Ovary (tissue), 9 donors: ENCODE measurements around the gene SPINK6. TPM values are rescaled to one million over a fixed set of nuclear protein-coding genes. Genes with fewer than 3 reads are reported as not detected.
A peak's percentile ranks its signal among the peaks of the same experiment; 100 is the strongest.

Experiments
- DNase-seq, 5 donors: peaks; one replicate each; pipeline ENCODE4 v3.0.0-alpha.2; 2019 to 2020
- H3K27ac ChIP-seq, 2 donors: fragments of 200-600 bp; one replicate each; pipeline versions ENCODE4 v1.5.1 to v1.8.0; 2019 to 2022
- H3K27me3 ChIP-seq: fragments of 200-600 bp; one replicate; pipeline ENCODE4 v1.8.0; 2022
- H3K36me3 ChIP-seq: fragments of 200-600 bp; sonication (generic); one replicate; pipeline ENCODE4 v1.5.1; 2019
- H3K4me1 ChIP-seq: one replicate; pipeline ENCODE4 v1.8.1; 2013; ENCODE audit warnings: mild to moderate bottlenecking, moderate library complexity; ENCODE audit not compliant: insufficient read depth
- H3K4me3 ChIP-seq: fragments of 200-600 bp; sonication (generic); one replicate; pipeline ENCODE4 v1.5.1; 2017
- H3K9me3 ChIP-seq, 2 donors: fragments of 200-600 bp in 1 of 2; sonication (generic) in 1 of 2; one replicate each; pipeline versions ENCODE4 v1.5.1 to v1.8.1; 2013 to 2019; ENCODE audit warnings: mild to moderate bottlenecking in 1 of 2, moderate library complexity in 1 of 2
- CTCF ChIP-seq, 3 donors: fragments of 450-650 bp in 2 of 3; fragments of 200-600 bp in 1 of 3; IDR thresholded peaks; one replicate each; pipeline versions ENCODE4 v1.5.1 to v1.8.0; 2016 to 2022; ENCODE audit warnings: antibody characterized with exemption in 3 of 3, mild to moderate bottlenecking in 1 of 3
- EP300 ChIP-seq: sonication (generic); formaldehyde crosslinking; IDR thresholded peaks from one replicate; pipeline ENCODE4 v1.6.1; 2017; ENCODE audit warnings: antibody characterized with exemption
- POLR2A ChIP-seq: fragments of 450-650 bp; IDR thresholded peaks from one replicate; pipeline ENCODE4 v1.6.1; 2017; ENCODE audit warnings: antibody characterized with exemption, mild to moderate bottlenecking, moderate library complexity
- WGBS, 3 donors: extraction: QIAGEN DNeasy Blood & Tissue Kit in 1 of 3; methylation state at CpG; one replicate each; pipeline versions ENCODE4 v1.1.5 to v1.1.7; 2013 to 2017; 5-methylcytosine and 5-hydroxymethylcytosine counted together
- intact Hi-C, 4 donors: fragments of 100-400 bp; cut with DNase I; formaldehyde crosslinking; loops; one replicate each; pipeline versions ENCODE4 v1.11.0 to v1.15.1; 2022 to 2023
- polyA plus RNA-seq, 2 donors: library from polyadenylated mRNA; stranded (reverse); fragments of 200-250 nt in 1 of 2; fragments of 350-450 nt in 1 of 2; fragmentation: Illumina TruSeq in 1 of 2; extraction: RNeasy Lipid Tissue Mini Kit (QIAGEN cat#74804) in 1 of 2; gene quantifications; one replicate each; pipeline ENCODE4 v1.2.3, GENCODE V29; 2013 to 2014
- total RNA-seq, 7 donors: library from RNA; depleted of rRNA in 2 of 7; stranded (reverse); fragments of >200 nt in 2 of 7; fragmentation: NEBNext Ultra II Directional in 3 of 7; extraction: Animal tissue kit (Norgen Biotek cat#: 25700) in 3 of 7; gene quantifications; one replicate each; pipeline versions ENCODE4 v1.1.0 to v1.2.4, GENCODE V29; 2016 to 2023
- donor health status: DM: no; HTN: no; CAD: no; lungs with moderate emphysema.
- donor health status: DM: no; HTN: no; CAD: no.
- donor health status: Bipolar disorder and iron deficiency.
- donor health status: DM: yes; HTN: yes; CAD: no.
- donor health status: DM: no; HTN: no; CAD: no.
- donor health status: DM: yes; HTN: yes; CAD: no.

SPINK6 gene
- total and polyA plus RNA-seq, 9 donors = 0.57 TPM; not detected in 8

- Histone ChIP-seq H3K27ac (no peak overlapping the region), H3K4me1 (no peaks in the 10 kb centered on the region), H3K9me3 (no peaks in the 10 kb centered on the region), H3K27me3 (no peaks in the 10 kb centered on the region), H3K4me3 (no peak overlapping the region), H3K36me3 (no peaks in the 10 kb centered on the region)
- no peak for DNase-seq
- WGBS, 3 donors = 32 to 34% (median 32%) methylated on average over 3 of the region's 3 CpGs
- TF ChIP-seq CTCF (IDR thresholded peaks at IDR 0.05) (peak in 2 of 3 donors; percentile 45 to 52), POLR2A (no peak)
- intact Hi-C loops = loop anchor here in 1 of 4 donors (10.0 kb wide), 1 partner anchor 555 kb away; no protein-coding TSS in a partner anchor
Measured at GRCh38 chr5:148179234-148179824, 23.5 kb upstream of the SPINK6 start.

GRCh38 chr5:148186248-148187003 lies 16.4 kb upstream of the SPINK6 start:
- Histone ChIP-seq H3K4me1 (no peaks in the 10 kb centered on the region), H3K36me3 (no peaks in the 10 kb centered on the region), H3K4me3 (no peak overlapping the region), H3K9me3 (no peaks in the 10 kb centered on the region), H3K27ac (no peak overlapping the region), H3K27me3 (no peaks in the 10 kb centered on the region)
- 77 to 80% (median 78%) methylated on average over 3 of the region's 3 CpGs for WGBS, 3 donors
- no peak for DNase-seq
- TF ChIP-seq POLR2A (no peak), EP300 (no peak), CTCF (IDR thresholded peaks at IDR 0.05) (no peak)
- intact Hi-C loops = no loop called here

- Histone ChIP-seq H3K27ac (no peak overlapping the region), H3K4me3 (no peak overlapping the region), H3K9me3 (no peaks in the 10 kb centered on the region), H3K4me1 (no peaks in the 10 kb centered on the region), H3K27me3 (no peaks in the 10 kb centered on the region), H3K36me3 (no peaks in the 10 kb centered on the region)
- DNase-seq = no peak
- WGBS, 3 donors = 16 to 19% (median 19%) methylated on average over 1 of the region's 1 CpG
- intact Hi-C loops = no loop called here
- TF ChIP-seq CTCF (IDR thresholded peaks at IDR 0.05) (no peak), EP300 (no peak), POLR2A (no peak)
Measured at GRCh38 chr5:148191010-148191409, 11.8 kb upstream of the SPINK6 start.

DNA sequence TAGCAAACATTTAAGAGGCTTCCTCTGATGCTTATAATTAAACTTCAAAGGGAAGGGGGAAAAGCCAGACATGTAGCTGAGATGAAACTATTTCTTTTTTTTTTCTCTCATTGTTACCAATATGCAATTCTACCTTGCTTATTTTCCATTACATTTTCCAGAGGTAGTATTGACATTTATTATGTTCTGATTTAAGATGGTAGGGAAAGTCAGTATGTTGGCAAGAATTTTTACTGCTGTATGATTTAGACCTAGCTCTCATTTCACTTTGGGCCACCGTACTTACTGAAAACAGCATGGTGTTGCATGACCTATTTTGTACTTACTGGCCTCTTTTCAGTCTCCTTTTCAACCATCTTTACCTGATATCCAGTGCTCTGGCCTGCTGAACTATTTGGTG lies 9.6 kb upstream of the SPINK6 start:
- TF ChIP-seq CTCF (IDR thresholded peaks at IDR 0.05) (no peak), POLR2A (no peak), EP300 (no peak)
- DNase-seq = no peak
- Histone ChIP-seq H3K36me3 (no peaks in the 10 kb centered on the region), H3K27ac (no peak overlapping the region), H3K27me3 (no peaks in the 10 kb centered on the region), H3K4me3 (no peak overlapping the region), H3K4me1 (no peaks in the 10 kb centered on the region), H3K9me3 (no peaks in the 10 kb centered on the region)
- intact Hi-C loops = no loop called here
- WGBS, 3 donors = 86 to 93% (median 93%) methylated on average over 1 of the region's 1 CpG
